Measurements from ENCODE around the gene DNAJB6. TPM values are rescaled to one million over a fixed set of nuclear protein-coding genes. Genes with fewer than 3 reads are reported as not detected.

The DNAJB6 gene
- total and polyA plus RNA-seq, 9 donors: 79.0 to 154 (median 89.2) TPM

DNA sequence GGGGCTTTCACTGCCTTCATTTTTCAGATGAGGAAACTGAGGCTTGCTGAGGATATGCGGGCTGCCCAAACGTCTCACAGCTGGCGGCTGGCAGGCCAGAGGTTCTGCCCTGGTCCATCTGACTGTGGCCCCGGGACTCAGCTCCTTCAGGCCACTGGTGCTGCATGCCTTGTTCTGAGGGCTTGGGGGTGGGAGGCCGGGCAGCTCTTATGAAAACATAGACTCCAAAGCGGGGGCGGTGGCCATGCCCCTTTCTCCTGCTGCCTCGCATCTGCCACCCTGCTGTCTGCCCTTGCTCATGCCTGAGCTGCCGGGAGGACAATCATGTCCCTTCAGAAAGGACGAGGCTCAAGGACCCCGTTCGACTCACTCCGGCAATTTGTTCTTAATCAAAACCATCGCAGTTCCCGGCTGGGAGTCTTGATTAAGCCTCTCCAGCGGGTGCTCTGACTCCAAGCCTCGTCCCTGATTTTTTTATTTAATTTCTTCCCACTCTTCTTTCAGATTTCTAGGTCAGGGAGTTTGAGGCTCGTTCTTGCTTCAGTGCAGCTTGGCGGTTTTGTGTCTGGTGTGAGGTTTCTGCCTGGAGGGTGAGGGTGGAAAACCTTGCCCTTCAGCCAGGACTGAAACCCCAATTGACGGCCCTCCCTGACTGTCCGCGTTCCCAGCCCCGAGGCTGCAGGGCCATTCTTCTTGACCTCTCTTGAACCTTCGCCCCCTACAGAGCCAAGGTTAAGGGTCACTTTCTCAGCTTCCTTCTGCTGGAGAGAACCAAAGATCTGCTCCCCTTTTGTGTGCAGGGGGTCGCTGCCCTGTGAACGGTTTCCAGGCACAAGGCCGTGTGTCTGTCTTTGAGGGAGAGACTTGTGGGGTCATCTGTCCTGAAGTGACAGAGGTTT is 120.8 kb downstream of the DNAJB6 start:
- TF ChIP-seq CTCF (IDR thresholded peaks at IDR 0.05): no peak
- TF ChIP-seq POLR2A (IDR thresholded peaks at IDR 0.05): no peak
- TF ChIP-seq EP300 (IDR thresholded peaks at IDR 0.05): no peak
- intact Hi-C loops (cut with DNase I): no loop called here
- Histone ChIP-seq H3K36me3 (no peaks in the 10 kb centered on the region), H3K4me3 (no peak overlapping the region), H3K9me3 (no peaks in the 10 kb centered on the region), H3K4me1 (ENCODE audit: insufficient read depth) (no peaks in the 10 kb centered on the region), H3K27me3 (no peaks in the 10 kb centered on the region), H3K27ac (no peak overlapping the region)
- no peak for DNase-seq
- 37 to 47% (median 41%) methylated on average over 27 of the region's 27 CpGs for WGBS, 3 donors

GRCh38 chr7:157458254-157458633 is 121.4 kb downstream of the DNAJB6 start:
- H3K4me1 ChIP-seq (ENCODE audit: insufficient read depth): no peaks in the 10 kb centered on the region
- WGBS, 3 donors: 72 to 87% (median 79%) methylated on average over 9 of the region's 9 CpGs
- no peak for TF ChIP-seq POLR2A (IDR thresholded peaks at IDR 0.05)
- no peak for TF ChIP-seq CTCF (IDR thresholded peaks at IDR 0.05)
- no peak for TF ChIP-seq EP300 (IDR thresholded peaks at IDR 0.05)
- no peaks in the 10 kb centered on the region for H3K9me3 ChIP-seq
- DNase-seq: peak in 1 of 5 donors; percentile 16
- no peak overlapping the region for H3K4me3 ChIP-seq
- no peaks in the 10 kb centered on the region for H3K36me3 ChIP-seq
- no peaks in the 10 kb centered on the region for H3K27me3 ChIP-seq
- H3K27ac ChIP-seq: no peak overlapping the region
- intact Hi-C loops (cut with DNase I): no loop called here

GRCh38 chr7:157459966-157460365 is 123.2 kb downstream of the DNAJB6 start:
- intact Hi-C loops (cut with DNase I): no loop called here
- DNase-seq: peak in 1 of 5 donors; percentile 2
- Histone ChIP-seq H3K4me1 (ENCODE audit: insufficient read depth) (no peaks in the 10 kb centered on the region), H3K27me3 (no peaks in the 10 kb centered on the region), H3K4me3 (no peak overlapping the region), H3K27ac (no peak overlapping the region), H3K9me3 (no peaks in the 10 kb centered on the region), H3K36me3 (no peaks in the 10 kb centered on the region)
- TF ChIP-seq CTCF (IDR thresholded peaks at IDR 0.05): no peak
- 83 to 95% (median 95%) methylated on average over 11 of the region's 11 CpGs for WGBS, 3 donors

GRCh38 chr7:157460721-157461120 is 123.9 kb downstream of the DNAJB6 start:
- no peak for TF ChIP-seq CTCF (IDR thresholded peaks at IDR 0.05)
- TF ChIP-seq POLR2A (IDR thresholded peaks at IDR 0.05): no peak
- no peak for TF ChIP-seq EP300 (IDR thresholded peaks at IDR 0.05)
- no peak for DNase-seq
- intact Hi-C loops (cut with DNase I): no loop called here

More at GRCh38 chr7:157460721-157461120, 123.9 kb downstream of the DNAJB6 start:
- Histone ChIP-seq H3K4me1 (ENCODE audit: insufficient read depth) (no peaks in the 10 kb centered on the region), H3K9me3 (no peaks in the 10 kb centered on the region), H3K27me3 (no peaks in the 10 kb centered on the region), H3K36me3 (no peaks in the 10 kb centered on the region), H3K4me3 (no peak overlapping the region), H3K27ac (no peak overlapping the region)
- 61 to 69% (median 66%) methylated on average over 11 of the region's 11 CpGs for WGBS, 3 donors
